MM.1S (cell line): ENCODE measurements around the gene TEX14.

ENCODE experiments used
- DNase-seq: peaks from one replicate; pipeline ENCODE4 v3.0.0-alpha.2; 2015
- H2AFZ ChIP-seq: fragments of 300-600 bp; sonication (generic); 2 replicates; pipeline ENCODE4 v1.6.0; 2016; ENCODE audit warnings: antibody characterized with exemption, low read length
- H3F3A ChIP-seq: fragments of 300-600 bp; sonication (generic); 2 replicates; pipeline ENCODE4 v1.6.1; 2016; ENCODE audit warnings: mild to moderate bottlenecking, antibody characterized with exemption, low read length, moderate library complexity, mixed read lengths; ENCODE audit not compliant: insufficient read depth
- H3K27ac ChIP-seq: fragments of 300-600 bp; sonication (generic); 2 replicates; pipeline ENCODE4 v1.5.1; 2016; ENCODE audit warnings: mild to moderate bottlenecking, low read length
- H3K27me3 ChIP-seq: fragments of 300-600 bp; sonication (generic); replicated peaks from 2 replicates; pipeline ENCODE4 v1.6.0; 2016; ENCODE audit warnings: low read length; ENCODE audit not compliant: insufficient read depth
- H3K36me3 ChIP-seq: fragments of 300-600 bp; sonication (generic); replicated peaks from 2 replicates; pipeline ENCODE4 v1.6.1; 2016; ENCODE audit warnings: mild to moderate bottlenecking, low read length, mixed read lengths; ENCODE audit not compliant: insufficient read depth
- H3K4me1 ChIP-seq: fragments of 300-600 bp; sonication (generic); 2 replicates; pipeline ENCODE4 v1.6.1; 2016; ENCODE audit warnings: low read length, mixed read lengths
- H3K4me2 ChIP-seq: fragments of 300-600 bp; sonication (generic); 2 replicates; pipeline ENCODE4 v1.6.0; 2016; ENCODE audit warnings: low read depth, low read length
- H3K4me3 ChIP-seq: fragments of 300-600 bp; sonication (generic); 2 replicates; pipeline ENCODE4 v1.5.1; 2016; ENCODE audit warnings: low read length, mixed read lengths
- H3K79me2 ChIP-seq: fragments of 300-600 bp; sonication (generic); 2 replicates; pipeline ENCODE4 v1.6.1; 2016; ENCODE audit warnings: mixed run types, low read length, mixed read lengths
- H3K9ac ChIP-seq: fragments of 300-600 bp; sonication (generic); 2 replicates; pipeline ENCODE4 v1.6.1; 2016; ENCODE audit warnings: low read length, mixed read lengths
- H3K9me2 ChIP-seq: fragments of 300-600 bp; sonication (generic); replicated peaks from 2 replicates; pipeline ENCODE4 v1.6.1; 2016; ENCODE audit warnings: mild to moderate bottlenecking, low read length, mixed read lengths; ENCODE audit not compliant: insufficient read depth
- H3K9me3 ChIP-seq: fragments of 300-600 bp; sonication (generic); replicated peaks from 2 replicates; pipeline ENCODE4 v1.6.1; 2016; ENCODE audit warnings: mild to moderate bottlenecking, low read length, mixed read lengths; ENCODE audit not compliant: insufficient read depth
- H4K20me1 ChIP-seq: fragments of 300-600 bp; sonication (generic); 2 replicates; pipeline ENCODE4 v1.6.1; 2016; ENCODE audit warnings: mild to moderate bottlenecking, low read length, moderate library complexity, mixed read lengths; ENCODE audit not compliant: insufficient read depth
- CTCF ChIP-seq: fragments of 300-600 bp; sonication (generic); IDR thresholded peaks from 2 replicates; pipeline ENCODE4 v1.5.1; 2016; ENCODE audit warnings: antibody characterized with exemption, low read length, mixed read lengths
- EZH2 ChIP-seq: fragments of 300-600 bp; sonication (generic); optimal IDR thresholded peaks from 2 replicates; pipeline ENCODE3; 2017; ENCODE audit warnings: low read depth, mild to moderate bottlenecking, antibody characterized with exemption, low read length, mixed read lengths
- EZH2phosphoT487 ChIP-seq: fragments of 300-600 bp; sonication (generic); IDR thresholded peaks from 2 replicates; pipeline ENCODE4 v1.6.1; 2018; ENCODE audit warnings: antibody characterized with exemption, low read length

Gene TEX14

GRCh38 chr17:58513267-58513964 lies 178.4 kb downstream of the TEX14 start:
- Histone ChIP-seq H3K27ac (no peak overlapping the region), H3K36me3 (peaks cover 11% of the 10 kb centered on the region; the same call in 1 of the 2 replicates), H2AFZ (peak overlapping the region; percentile 67), H3F3A (peaks cover 28% of the 10 kb centered on the region), H3K4me2 (peak overlapping the region; percentile 89), H3K79me2 (peaks cover 43% of the 10 kb centered on the region), H3K4me3 (peak overlapping the region; percentile 85), H4K20me1 (no peaks in the 10 kb centered on the region), H3K9me2 (no peaks in the 10 kb centered on the region), H3K4me1 (peaks cover 24% of the 10 kb centered on the region), H3K9ac (peak overlapping the region; percentile 71), H3K9me3 (no peaks in the 10 kb centered on the region), H3K27me3 (no peaks in the 10 kb centered on the region)
- TF ChIP-seq EZH2phosphoT487: no peak
- TF ChIP-seq CTCF: no peak
- TF ChIP-seq EZH2: no peak
- DNase-seq: no peak

- Histone ChIP-seq H3K79me2 (peaks cover 28% of the 10 kb centered on the region), H3K9me2 (no peaks in the 10 kb centered on the region), H3K4me2 (no peak overlapping the region), H3K27ac (no peak overlapping the region), H2AFZ (no peak overlapping the region), H4K20me1 (no peaks in the 10 kb centered on the region), H3K27me3 (no peaks in the 10 kb centered on the region), H3K36me3 (peaks cover 13% of the 10 kb centered on the region), H3K9me3 (no peaks in the 10 kb centered on the region), H3K9ac (no peak overlapping the region), H3F3A (peaks cover 8% of the 10 kb centered on the region), H3K4me3 (no peak overlapping the region), H3K4me1 (peaks cover 23% of the 10 kb centered on the region)
- TF ChIP-seq EZH2phosphoT487 (no peak), CTCF (no peak)
- DNase-seq: no peak
Observed at GRCh38 chr17:58510075-58510474, 181.8 kb downstream of the TEX14 start.

GRCh38 chr17:58508341-58509067 lies 183.3 kb downstream of the TEX14 start:
- DNase-seq: no peak
- Histone ChIP-seq H3K4me3 (no peak overlapping the region), H3K4me1 (peaks cover 30% of the 10 kb centered on the region), H3K9me3 (no peaks in the 10 kb centered on the region), H3K4me2 (no peak overlapping the region), H2AFZ (no peak overlapping the region), H3K36me3 (peaks cover 19% of the 10 kb centered on the region), H3K79me2 (peaks cover 30% of the 10 kb centered on the region), H3K27ac (no peak overlapping the region), H4K20me1 (no peaks in the 10 kb centered on the region), H3K9me2 (no peaks in the 10 kb centered on the region), H3K9ac (no peak overlapping the region), H3F3A (peaks cover 17% of the 10 kb centered on the region), H3K27me3 (no peaks in the 10 kb centered on the region)
- TF ChIP-seq EZH2phosphoT487 (no peak), EZH2 (no peak), CTCF (no peak)
